Gastroesophageal sphincter (tissue), 3 donors: Measurements from ENCODE around the gene CWF19L1.

Experiments used
- EP300 ChIP-seq: sonication (generic); formaldehyde crosslinking; IDR thresholded peaks from one replicate; pipeline ENCODE4 v1.6.1; 2017; ENCODE audit warnings: antibody characterized with exemption, mild to moderate bottlenecking
- POLR2AphosphoS5 ChIP-seq: sonication (generic); formaldehyde crosslinking; IDR thresholded peaks from one replicate; pipeline ENCODE4 v1.6.1; 2017; ENCODE audit warnings: antibody characterized with exemption
- TF ChIP-seq, protein P1 (sequence below), 4 experiments: fragments of 200-600 bp in 2 of 4; fragments of 450-650 bp in 2 of 4; sonication (generic) in 1 of 4; IDR thresholded peaks; one replicate each; pipeline ENCODE4 v1.5.1; 2017 to 2019; ENCODE audit warnings: antibody characterized with exemption in 4 of 4, mild to moderate bottlenecking in 2 of 4, moderate library complexity in 2 of 4

GRCh38 chr10:100297242-100297641 lies 29.8 kb upstream of the CWF19L1 start:
- TF ChIP-seq, protein P1, sequence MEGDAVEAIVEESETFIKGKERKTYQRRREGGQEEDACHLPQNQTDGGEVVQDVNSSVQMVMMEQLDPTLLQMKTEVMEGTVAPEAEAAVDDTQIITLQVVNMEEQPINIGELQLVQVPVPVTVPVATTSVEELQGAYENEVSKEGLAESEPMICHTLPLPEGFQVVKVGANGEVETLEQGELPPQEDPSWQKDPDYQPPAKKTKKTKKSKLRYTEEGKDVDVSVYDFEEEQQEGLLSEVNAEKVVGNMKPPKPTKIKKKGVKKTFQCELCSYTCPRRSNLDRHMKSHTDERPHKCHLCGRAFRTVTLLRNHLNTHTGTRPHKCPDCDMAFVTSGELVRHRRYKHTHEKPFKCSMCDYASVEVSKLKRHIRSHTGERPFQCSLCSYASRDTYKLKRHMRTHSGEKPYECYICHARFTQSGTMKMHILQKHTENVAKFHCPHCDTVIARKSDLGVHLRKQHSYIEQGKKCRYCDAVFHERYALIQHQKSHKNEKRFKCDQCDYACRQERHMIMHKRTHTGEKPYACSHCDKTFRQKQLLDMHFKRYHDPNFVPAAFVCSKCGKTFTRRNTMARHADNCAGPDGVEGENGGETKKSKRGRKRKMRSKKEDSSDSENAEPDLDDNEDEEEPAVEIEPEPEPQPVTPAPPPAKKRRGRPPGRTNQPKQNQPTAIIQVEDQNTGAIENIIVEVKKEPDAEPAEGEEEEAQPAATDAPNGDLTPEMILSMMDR (IDR thresholded peaks at IDR 0.05): no peak
- TF ChIP-seq POLR2AphosphoS5 (no peak), EP300 (no peak)
